HG03108 (cell line): Measurements from ENCODE around the gene KLHL11.

Experiments
- ATAC-seq: cut with Tn5 transposase; IDR thresholded peaks from one replicate; pipeline ENCODE4 v1.9.1; 2021; ENCODE audit warnings: moderate library complexity; ENCODE audit not compliant: unreplicated experiment

KLHL11 gene

GRCh38 chr17:41864836-41865595 lies at the start of gene KLHL11:
Gene KLHL11 (minus strand): TSS chr17:41865423. CDS start chr17:41865370, 53 bp downstream.
- ATAC-seq = peak; percentile 91

- no peak for ATAC-seq
These were observed 49.8 kb upstream of the KLHL11 start for GRCh38 chr17:41915020-41915419.

GRCh38 chr17:41914358-41914766 lies 49.1 kb upstream of the KLHL11 start:
- no peak for ATAC-seq

- ATAC-seq = no peak
These were observed 48.6 kb upstream of the KLHL11 start for GRCh38 chr17:41913798-41914197.

GRCh38 chr17:41912925-41913324 lies 47.7 kb upstream of the KLHL11 start:
- ATAC-seq = no peak

- ATAC-seq = no peak
These were observed 45.6 kb upstream of the KLHL11 start for GRCh38 chr17:41910701-41911391.

GRCh38 chr17:41909088-41909487 lies 43.9 kb upstream of the KLHL11 start:
- no peak for ATAC-seq

- no peak for ATAC-seq
These were observed 42.7 kb upstream of the KLHL11 start for GRCh38 chr17:41907633-41908539.

GRCh38 chr17:41907185-41907556 lies 41.9 kb upstream of the KLHL11 start:
- ATAC-seq = no peak

- no peak for ATAC-seq
These were observed 41.4 kb upstream of the KLHL11 start for GRCh38 chr17:41906465-41907184.

GRCh38 chr17:41905172-41905571 lies 39.9 kb upstream of the KLHL11 start:
- no peak for ATAC-seq

GRCh38 chr17:41904242-41904841 lies 39.1 kb upstream of the KLHL11 start:
- no peak for ATAC-seq

GRCh38 chr17:41901646-41902045 lies 36.4 kb upstream of the KLHL11 start:
- ATAC-seq = no peak

- no peak for ATAC-seq
These were observed 31.5 kb upstream of the KLHL11 start for GRCh38 chr17:41896726-41897125.

GRCh38 chr17:41895617-41896016 lies 30.4 kb upstream of the KLHL11 start:
- no peak for ATAC-seq

- no peak for ATAC-seq
These were observed 29.6 kb upstream of the KLHL11 start for GRCh38 chr17:41894791-41895331.

- ATAC-seq = no peak
These were observed 28.2 kb upstream of the KLHL11 start for GRCh38 chr17:41893384-41893783.

- no peak for ATAC-seq
These were observed 26.8 kb upstream of the KLHL11 start for GRCh38 chr17:41892021-41892376.

- no peak for ATAC-seq
These were observed 26.2 kb upstream of the KLHL11 start for GRCh38 chr17:41891135-41892020.
